Dendritic cell treated with granulocyte-macrophage colony-stimulating factor and Interleukin-4, amounts not matched to agents 40 ng/mL and 50 ng/mL, for 4 days (primary cell): ENCODE data around the gene KATNIP.
A peak's percentile ranks its signal among the peaks of the same experiment; 100 is the strongest.

ENCODE experiments used
- H3K27ac Mint-ChIP-seq: one replicate; pipeline ENCODE4 v1.8.0; 2022; ENCODE audit warnings: mild to moderate bottlenecking, mixed read lengths
- H3K27me3 Mint-ChIP-seq: one replicate; pipeline ENCODE4 v1.8.0; 2022; ENCODE audit warnings: mild to moderate bottlenecking, mixed read lengths
- H3K36me3 Mint-ChIP-seq: one replicate; pipeline ENCODE4 v1.8.0; 2022; ENCODE audit warnings: low read depth, mixed read lengths
- H3K4me1 Mint-ChIP-seq: one replicate; pipeline ENCODE4 v1.8.0; 2022; ENCODE audit warnings: low read depth, mixed read lengths
- H3K4me3 Mint-ChIP-seq: one replicate; pipeline ENCODE4 v1.8.0; 2022; ENCODE audit warnings: mild to moderate bottlenecking, moderate library complexity, mixed read lengths
- H3K9me3 Mint-ChIP-seq: one replicate; pipeline ENCODE4 v1.8.0; 2022; ENCODE audit warnings: mixed read lengths
- intact Hi-C: fragments of 100-400 bp; cut with micrococcal nuclease; formaldehyde crosslinking; loops from one replicate; pipeline ENCODE4 v1.15.0; 2022

The KATNIP gene

DNA sequence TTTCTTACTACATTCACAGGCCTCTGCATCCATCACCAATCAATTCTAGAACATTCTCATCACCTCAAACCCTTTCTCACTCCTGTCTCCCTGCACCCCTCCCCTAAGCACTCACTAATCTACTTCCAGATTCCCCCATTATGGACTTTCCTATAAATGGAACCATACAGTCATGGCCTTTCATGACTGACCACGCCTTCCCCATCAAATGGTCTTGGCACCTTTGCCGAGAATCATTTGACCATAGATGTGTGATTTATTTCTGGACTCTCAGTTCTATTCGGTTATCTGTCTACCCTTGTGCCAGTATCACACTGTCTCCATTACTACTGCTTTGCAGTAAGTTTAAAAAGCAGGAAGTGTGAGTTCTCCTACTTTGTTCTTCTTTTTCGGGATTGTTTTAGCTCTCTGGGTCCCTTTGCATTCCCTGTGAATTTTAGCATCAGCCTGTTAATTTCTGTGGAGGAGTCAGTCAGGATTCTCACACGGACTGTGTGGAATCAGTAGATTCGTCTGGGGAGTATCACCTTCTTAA, 27.7 kb upstream of the KATNIP start:
- no peaks in the 10 kb centered on the region for H3K27me3 Mint-ChIP-seq
- intact Hi-C loops, result no loop called here
- no peak overlapping the region for H3K27ac Mint-ChIP-seq
- peaks cover 85% of the 10 kb centered on the region for H3K36me3 Mint-ChIP-seq
- H3K9me3 Mint-ChIP-seq, result no peaks in the 10 kb centered on the region
- H3K4me3 Mint-ChIP-seq, result no peak overlapping the region
- H3K4me1 Mint-ChIP-seq, result peaks cover 8% of the 10 kb centered on the region

DNA sequence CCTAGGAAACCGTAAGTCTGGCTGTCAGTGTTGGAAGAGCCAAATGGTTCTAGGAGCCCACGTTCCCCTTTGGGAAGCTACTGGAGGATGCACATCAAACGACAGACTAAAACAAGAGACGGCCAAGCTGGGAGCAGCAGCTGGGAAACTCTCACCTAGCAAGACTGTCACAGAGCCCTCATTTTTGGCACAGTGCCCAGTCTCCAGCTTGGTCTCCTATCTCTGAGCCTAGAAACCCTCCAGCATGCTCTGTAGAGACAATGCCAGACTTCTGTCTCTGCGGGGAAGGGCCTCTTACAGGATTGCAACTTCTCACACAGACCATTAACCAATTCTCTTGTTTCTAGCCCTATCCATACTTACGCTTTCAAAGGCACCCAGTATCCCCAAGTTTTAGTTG, 23.8 kb upstream of the KATNIP start:
- no peak overlapping the region for H3K27ac Mint-ChIP-seq
- intact Hi-C loops, result no loop called here
- no peaks in the 10 kb centered on the region for H3K27me3 Mint-ChIP-seq
- H3K4me1 Mint-ChIP-seq, result peaks cover 12% of the 10 kb centered on the region
- peaks cover 96% of the 10 kb centered on the region for H3K36me3 Mint-ChIP-seq
- no peak overlapping the region for H3K4me3 Mint-ChIP-seq
- H3K9me3 Mint-ChIP-seq, result no peaks in the 10 kb centered on the region

DNA sequence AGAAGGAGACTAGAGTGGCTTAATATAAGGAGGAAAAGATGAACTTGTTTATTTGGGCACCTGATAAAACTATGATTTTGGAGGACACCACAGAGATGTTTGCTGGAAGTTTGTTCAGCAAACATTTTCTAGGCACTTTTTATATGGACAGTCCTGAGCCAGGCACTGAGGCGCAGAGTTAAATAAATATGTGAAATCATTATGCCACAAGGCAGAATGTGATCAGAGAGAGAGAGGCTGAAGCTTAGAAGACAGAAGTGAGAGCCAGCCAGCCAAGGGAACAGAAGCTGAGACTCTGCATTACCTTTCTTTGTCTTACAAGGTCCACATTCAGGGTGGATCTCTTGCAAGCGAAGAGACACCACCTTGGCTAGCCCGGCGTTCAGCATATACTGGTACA, 21.6 kb upstream of the KATNIP start:
- intact Hi-C loops, result no loop called here
- Mint-ChIP-seq H3K9me3 (no peaks in the 10 kb centered on the region), H3K4me3 (no peak overlapping the region), H3K36me3 (peaks cover 97% of the 10 kb centered on the region), H3K27me3 (no peaks in the 10 kb centered on the region), H3K4me1 (peaks cover 14% of the 10 kb centered on the region), H3K27ac (no peak overlapping the region)

DNA sequence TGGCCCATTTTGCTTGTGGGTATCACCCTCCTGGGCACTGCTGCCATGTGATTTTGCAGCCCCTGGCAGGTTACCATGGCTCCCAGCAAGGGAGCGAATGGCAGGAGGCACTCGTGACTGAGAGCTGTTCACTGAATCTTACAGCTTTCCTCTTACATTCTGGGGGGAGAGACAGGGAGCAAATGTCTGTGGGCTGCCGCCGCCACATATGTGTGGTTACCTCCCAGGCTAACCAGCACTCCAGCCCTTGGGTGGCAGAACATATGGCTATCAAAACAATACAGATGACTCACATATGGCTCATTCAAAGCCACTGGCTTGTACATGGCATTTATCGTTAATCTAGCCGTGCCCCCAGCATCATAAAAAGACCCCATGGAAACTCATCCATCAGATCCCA, 20.0 kb upstream of the KATNIP start:
- Mint-ChIP-seq H3K27ac (no peak overlapping the region), H3K4me3 (no peak overlapping the region), H3K36me3 (peaks cover 95% of the 10 kb centered on the region), H3K4me1 (peaks cover 14% of the 10 kb centered on the region), H3K27me3 (no peaks in the 10 kb centered on the region), H3K9me3 (no peaks in the 10 kb centered on the region)
- intact Hi-C loops, result no loop called here

DNA sequence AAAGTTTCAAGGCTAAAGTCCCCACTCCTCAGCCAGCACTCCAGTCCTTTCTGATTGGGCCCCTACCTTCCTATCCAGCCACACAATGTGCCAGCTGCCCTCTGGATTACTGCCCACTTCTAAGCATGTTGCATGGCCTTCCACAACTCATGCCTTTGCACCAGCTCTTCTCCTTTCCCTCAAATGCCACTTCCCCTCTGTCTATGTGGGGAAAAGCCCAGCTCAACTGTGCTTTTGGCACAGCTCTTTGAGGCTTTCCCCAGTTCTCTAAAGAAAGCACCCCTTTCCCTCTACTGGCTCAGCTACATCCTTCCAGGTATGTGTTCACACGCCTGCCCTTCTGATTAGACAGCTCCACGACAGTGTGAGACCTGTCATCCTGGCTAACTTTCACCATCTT, 18.8 kb upstream of the KATNIP start:
- no peak overlapping the region for H3K4me3 Mint-ChIP-seq
- H3K4me1 Mint-ChIP-seq, result peaks cover 14% of the 10 kb centered on the region
- H3K9me3 Mint-ChIP-seq, result no peaks in the 10 kb centered on the region
- peak overlapping the region; percentile 2 for H3K27ac Mint-ChIP-seq
- peaks cover 93% of the 10 kb centered on the region for H3K36me3 Mint-ChIP-seq
- intact Hi-C loops, result no loop called here
- no peaks in the 10 kb centered on the region for H3K27me3 Mint-ChIP-seq

DNA sequence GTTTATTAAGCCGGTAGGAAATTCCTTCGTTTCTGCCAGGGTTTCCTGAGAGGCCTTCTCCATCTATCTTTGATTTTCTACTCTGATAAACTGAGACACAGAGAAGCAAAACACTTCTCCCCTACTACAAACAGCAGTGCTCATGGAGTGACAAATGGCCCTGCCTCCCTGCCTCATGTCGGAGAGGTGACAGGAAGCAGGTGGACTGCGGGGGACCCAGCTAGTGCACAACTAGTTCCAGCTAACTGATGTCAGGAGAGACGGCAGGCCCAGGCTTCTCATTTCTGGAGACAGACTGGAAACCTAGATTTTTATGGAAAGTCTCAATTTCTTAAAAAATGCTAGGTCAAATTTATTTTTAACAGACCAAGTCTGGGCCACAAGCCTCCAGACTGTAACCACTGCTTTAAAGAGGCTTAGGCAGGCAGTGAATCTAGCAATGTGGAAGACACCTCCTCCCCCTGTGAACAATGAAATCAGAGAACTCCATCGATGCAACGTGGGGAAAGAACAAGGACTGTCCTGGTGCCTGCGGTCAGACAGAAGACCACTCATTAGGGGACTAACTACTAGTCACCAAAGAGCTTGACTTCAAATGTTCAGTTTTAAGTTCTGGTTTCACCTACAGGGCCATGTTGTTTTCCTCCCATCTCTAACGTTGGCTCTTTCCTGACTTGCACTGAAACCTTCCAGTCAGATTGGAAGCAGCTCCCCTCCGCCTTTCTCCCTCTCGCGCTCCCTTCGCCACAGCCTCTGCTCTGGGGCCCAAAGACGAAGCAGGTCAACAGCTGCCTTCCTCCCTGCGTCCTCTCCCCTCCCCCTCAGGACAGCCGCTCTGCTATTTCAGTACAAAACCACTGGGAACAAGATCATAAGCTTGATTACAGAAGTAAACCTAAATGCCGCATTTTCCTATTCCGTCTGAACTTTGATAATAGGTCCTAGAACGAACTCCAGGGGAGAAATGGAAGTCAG, 17.8 kb upstream of the KATNIP start:
- Mint-ChIP-seq H3K4me3 (no peak overlapping the region), H3K27me3 (no peaks in the 10 kb centered on the region), H3K27ac (no peak overlapping the region), H3K4me1 (peaks cover 14% of the 10 kb centered on the region), H3K36me3 (peaks cover 93% of the 10 kb centered on the region), H3K9me3 (no peaks in the 10 kb centered on the region)
- intact Hi-C loops, result no loop called here

DNA sequence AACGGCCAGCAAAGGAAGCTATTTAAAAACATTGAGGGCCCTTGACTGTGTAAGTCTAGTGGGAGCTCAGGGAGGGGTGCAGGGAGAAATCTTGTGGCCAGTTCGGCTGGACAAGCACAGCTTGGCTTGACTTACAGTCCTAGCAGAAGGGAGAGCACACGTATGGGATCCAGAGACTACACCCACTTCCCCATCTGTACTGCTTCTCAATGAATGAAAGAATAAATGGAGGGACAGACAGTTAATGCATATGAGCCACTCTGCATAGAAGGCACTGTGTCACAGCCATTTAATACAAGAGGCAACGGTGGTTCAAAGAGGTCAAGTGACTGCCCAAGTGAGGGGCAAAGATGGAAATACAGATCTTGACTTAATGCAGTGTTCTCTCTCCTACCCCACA, 15.7 kb upstream of the KATNIP start:
- Mint-ChIP-seq H3K4me1 (peaks cover 14% of the 10 kb centered on the region), H3K36me3 (peaks cover 93% of the 10 kb centered on the region), H3K9me3 (no peaks in the 10 kb centered on the region), H3K27ac (no peak overlapping the region), H3K4me3 (no peak overlapping the region), H3K27me3 (no peaks in the 10 kb centered on the region)
- intact Hi-C loops, result no loop called here

DNA sequence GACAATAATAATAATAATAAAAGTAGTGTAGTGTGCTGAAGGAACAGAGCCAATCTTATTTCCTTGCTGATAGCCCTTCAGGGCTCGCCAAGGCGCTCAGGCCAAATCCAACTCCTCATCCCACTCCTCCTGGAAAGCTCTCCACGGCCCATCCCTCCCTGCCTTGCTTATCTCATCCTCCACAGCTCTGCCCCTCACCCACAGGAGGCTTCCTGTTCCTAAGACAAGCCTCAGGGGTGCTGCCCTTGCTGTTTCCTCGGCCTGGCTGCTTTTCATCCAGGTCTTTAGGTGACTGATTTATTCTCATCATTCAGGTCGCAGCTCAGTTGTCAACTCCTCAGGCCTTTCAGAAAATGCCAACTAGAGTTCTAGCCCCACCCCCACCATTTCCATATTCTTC, 11.4 kb upstream of the KATNIP start:
- H3K36me3 Mint-ChIP-seq, result peaks cover 92% of the 10 kb centered on the region
- H3K4me3 Mint-ChIP-seq, result no peak overlapping the region
- H3K4me1 Mint-ChIP-seq, result no peaks in the 10 kb centered on the region
- H3K27me3 Mint-ChIP-seq, result no peaks in the 10 kb centered on the region
- H3K27ac Mint-ChIP-seq, result no peak overlapping the region
- intact Hi-C loops, result no loop called here
- H3K9me3 Mint-ChIP-seq, result no peaks in the 10 kb centered on the region

DNA sequence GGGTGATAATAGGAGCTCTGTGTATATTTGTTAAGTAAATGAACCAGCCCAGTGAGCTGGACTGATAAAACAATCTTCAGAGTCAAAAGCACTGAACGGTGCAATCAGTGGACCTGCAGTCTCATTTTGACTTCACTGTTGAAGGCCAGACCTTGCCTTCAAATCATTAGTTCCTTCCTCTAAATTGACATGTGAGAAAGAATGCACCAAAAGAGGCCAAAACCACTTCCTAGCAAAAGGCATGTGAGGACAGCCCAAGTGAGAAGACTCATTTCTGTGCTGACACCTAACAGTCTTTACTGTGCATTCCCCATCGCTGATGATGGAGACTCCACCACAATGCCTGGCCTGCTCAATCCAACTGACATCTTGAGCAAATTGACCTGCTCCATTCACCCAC, 10.8 kb upstream of the KATNIP start:
- H3K4me1 Mint-ChIP-seq, result no peaks in the 10 kb centered on the region
- intact Hi-C loops, result no loop called here
- H3K36me3 Mint-ChIP-seq, result peaks cover 92% of the 10 kb centered on the region
- no peak overlapping the region for H3K27ac Mint-ChIP-seq
- H3K4me3 Mint-ChIP-seq, result no peak overlapping the region
- H3K9me3 Mint-ChIP-seq, result no peaks in the 10 kb centered on the region
- H3K27me3 Mint-ChIP-seq, result no peaks in the 10 kb centered on the region

DNA sequence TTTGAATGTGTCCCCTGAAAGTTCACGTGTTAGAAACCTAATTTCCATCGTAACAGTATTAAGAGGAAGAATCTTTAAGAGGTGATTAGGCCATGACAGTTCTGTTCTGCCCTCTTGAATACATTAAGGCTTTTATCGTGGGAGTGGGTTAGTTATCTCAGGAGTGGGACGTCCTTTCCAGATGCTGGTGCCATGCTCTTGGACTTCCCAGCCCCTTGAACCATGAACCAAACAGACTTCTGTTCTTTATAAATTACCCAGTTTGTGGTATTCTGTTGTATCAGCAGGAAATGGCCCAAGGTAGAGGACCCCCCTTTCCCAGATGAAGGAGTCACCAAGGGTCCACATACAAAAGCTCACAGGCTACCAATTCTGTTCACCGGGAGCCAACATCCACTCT, 10.3 kb upstream of the KATNIP start:
- no peak overlapping the region for H3K27ac Mint-ChIP-seq
- intact Hi-C loops, result no loop called here
- peaks cover 94% of the 10 kb centered on the region for H3K36me3 Mint-ChIP-seq
- no peaks in the 10 kb centered on the region for H3K4me1 Mint-ChIP-seq
- no peaks in the 10 kb centered on the region for H3K9me3 Mint-ChIP-seq
- no peak overlapping the region for H3K4me3 Mint-ChIP-seq
- no peaks in the 10 kb centered on the region for H3K27me3 Mint-ChIP-seq

DNA sequence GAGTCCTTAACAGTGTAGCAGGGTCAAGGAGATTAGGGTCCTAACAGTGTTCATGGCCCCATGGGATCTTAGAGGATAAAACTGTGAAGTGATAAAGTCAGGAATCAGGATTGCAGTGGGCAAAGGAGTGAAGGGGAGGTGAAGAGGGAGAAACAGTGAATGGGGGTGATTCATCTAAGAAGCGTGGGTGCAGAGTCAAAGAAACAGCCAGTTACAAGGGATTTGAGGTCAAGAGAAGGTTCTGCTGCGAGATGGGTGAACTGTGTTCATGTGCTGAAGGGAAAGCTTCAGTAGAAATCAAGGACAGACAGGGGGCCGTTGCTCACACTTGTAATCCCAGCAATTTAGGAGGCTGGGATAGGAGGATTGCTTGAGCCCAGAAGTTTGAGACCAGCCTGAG, 6.1 kb upstream of the KATNIP start:
- peaks cover 22% of the 10 kb centered on the region for H3K4me1 Mint-ChIP-seq
- H3K27ac Mint-ChIP-seq, result no peak overlapping the region
- H3K4me3 Mint-ChIP-seq, result no peak overlapping the region
- no peaks in the 10 kb centered on the region for H3K27me3 Mint-ChIP-seq
- H3K36me3 Mint-ChIP-seq, result peaks cover 86% of the 10 kb centered on the region
- intact Hi-C loops, result no loop called here
- no peaks in the 10 kb centered on the region for H3K9me3 Mint-ChIP-seq

DNA sequence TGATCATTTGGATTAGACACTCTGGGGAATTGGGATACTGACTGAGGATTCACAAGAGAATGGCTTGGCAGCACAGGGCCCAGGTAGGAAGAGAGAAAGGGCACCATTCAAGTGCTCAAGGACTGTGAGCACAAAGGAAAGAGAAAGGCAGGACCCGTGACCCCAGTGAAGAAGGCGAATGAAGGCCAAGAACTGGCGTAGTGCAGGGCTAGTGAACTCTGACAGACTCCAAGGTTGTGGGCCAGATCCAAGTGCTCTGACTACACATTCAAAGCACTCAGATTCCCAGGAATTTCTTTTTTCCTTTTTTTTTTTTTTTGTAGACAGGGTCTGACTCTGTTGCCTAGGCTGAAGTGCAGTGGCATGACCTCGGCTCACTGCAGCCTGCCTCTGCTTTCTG, 5.3 kb upstream of the KATNIP start:
- H3K27me3 Mint-ChIP-seq, result no peaks in the 10 kb centered on the region
- H3K4me1 Mint-ChIP-seq, result peaks cover 28% of the 10 kb centered on the region
- peaks cover 84% of the 10 kb centered on the region for H3K36me3 Mint-ChIP-seq
- intact Hi-C loops, result no loop called here
- no peaks in the 10 kb centered on the region for H3K9me3 Mint-ChIP-seq
- H3K4me3 Mint-ChIP-seq, result no peak overlapping the region
- no peak overlapping the region for H3K27ac Mint-ChIP-seq

DNA sequence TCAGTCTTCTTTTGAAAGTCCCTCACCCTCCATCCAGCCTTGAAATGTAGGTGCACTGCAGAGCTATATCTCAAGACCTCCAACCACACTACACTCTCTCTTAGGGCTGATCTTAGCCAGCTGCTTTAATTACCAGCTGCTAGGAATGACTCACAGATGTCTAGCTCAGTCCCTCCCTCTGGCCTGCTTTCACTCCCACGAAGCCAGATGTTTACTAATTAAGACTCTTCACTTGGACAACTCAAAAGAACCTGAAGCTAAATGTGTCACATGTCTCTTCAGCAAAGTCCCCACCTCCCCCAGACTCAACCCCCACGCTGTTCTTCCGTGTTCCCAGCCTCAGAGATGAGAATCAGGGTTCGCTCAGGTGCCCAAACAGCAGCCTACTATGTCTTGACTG, 2.8 kb upstream of the KATNIP start:
- Mint-ChIP-seq H3K4me1 (peaks cover 40% of the 10 kb centered on the region), H3K4me3 (no peak overlapping the region), H3K36me3 (peaks cover 68% of the 10 kb centered on the region), H3K27me3 (no peaks in the 10 kb centered on the region), H3K9me3 (no peaks in the 10 kb centered on the region), H3K27ac (no peak overlapping the region)
- intact Hi-C loops, result no loop called here

DNA sequence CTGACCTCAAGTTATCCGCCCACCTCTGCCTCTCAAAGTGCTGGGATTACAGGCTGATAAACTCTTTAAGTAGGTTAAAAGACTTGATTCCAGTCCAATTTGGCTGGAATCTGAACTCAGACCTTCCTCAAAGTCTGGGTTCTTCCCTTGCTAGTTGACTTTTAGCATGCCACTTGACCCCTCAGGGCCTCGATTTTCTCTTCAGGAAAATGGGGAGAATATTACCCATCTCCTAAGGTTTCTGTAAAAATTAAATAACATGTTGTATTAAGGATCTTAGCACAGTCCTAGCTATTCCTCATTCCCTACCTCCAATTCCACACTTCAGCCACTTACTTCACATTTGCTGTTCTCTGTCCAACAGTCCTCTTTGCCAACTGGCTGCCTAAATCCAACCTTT, 2.1 kb upstream of the KATNIP start:
- H3K4me3 Mint-ChIP-seq, result no peak overlapping the region
- no peaks in the 10 kb centered on the region for H3K9me3 Mint-ChIP-seq
- H3K27me3 Mint-ChIP-seq, result no peaks in the 10 kb centered on the region
- intact Hi-C loops, result no loop called here
- peaks cover 61% of the 10 kb centered on the region for H3K36me3 Mint-ChIP-seq
- H3K27ac Mint-ChIP-seq, result no peak overlapping the region
- H3K4me1 Mint-ChIP-seq, result peaks cover 40% of the 10 kb centered on the region

DNA sequence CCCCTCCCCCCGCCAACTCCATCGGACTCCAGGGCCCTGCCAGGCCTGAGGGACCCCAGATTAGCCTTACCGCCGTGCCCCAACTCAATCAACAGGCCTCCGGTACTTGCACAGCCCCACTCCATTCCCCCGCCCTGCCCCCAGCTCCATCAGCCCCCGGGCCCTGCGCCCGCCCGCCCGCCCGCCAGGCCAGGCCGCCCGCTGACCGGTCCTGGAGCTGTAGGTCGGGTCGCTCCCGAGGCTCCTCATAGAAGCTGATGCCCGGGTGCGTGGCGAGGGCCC, 539 bp upstream of the KATNIP start:
- Mint-ChIP-seq H3K4me3 (peak overlapping the region; percentile 87), H3K36me3 (peaks cover 46% of the 10 kb centered on the region), H3K27me3 (no peaks in the 10 kb centered on the region), H3K27ac (peak overlapping the region; percentile 86), H3K4me1 (peaks cover 40% of the 10 kb centered on the region), H3K9me3 (no peaks in the 10 kb centered on the region)
- intact Hi-C loops, result no loop called here
